Fibroblast of skin of right biceps (primary cell): Measurements from ENCODE around the gene EIF4EBP3.
A peak's percentile ranks its signal among the peaks of the same experiment; 100 is the strongest.

Source experiments
- DNase-seq: peaks from one replicate; pipeline ENCODE4 v3.0.0-alpha.2; 2013

EIF4EBP3 gene

DNA sequence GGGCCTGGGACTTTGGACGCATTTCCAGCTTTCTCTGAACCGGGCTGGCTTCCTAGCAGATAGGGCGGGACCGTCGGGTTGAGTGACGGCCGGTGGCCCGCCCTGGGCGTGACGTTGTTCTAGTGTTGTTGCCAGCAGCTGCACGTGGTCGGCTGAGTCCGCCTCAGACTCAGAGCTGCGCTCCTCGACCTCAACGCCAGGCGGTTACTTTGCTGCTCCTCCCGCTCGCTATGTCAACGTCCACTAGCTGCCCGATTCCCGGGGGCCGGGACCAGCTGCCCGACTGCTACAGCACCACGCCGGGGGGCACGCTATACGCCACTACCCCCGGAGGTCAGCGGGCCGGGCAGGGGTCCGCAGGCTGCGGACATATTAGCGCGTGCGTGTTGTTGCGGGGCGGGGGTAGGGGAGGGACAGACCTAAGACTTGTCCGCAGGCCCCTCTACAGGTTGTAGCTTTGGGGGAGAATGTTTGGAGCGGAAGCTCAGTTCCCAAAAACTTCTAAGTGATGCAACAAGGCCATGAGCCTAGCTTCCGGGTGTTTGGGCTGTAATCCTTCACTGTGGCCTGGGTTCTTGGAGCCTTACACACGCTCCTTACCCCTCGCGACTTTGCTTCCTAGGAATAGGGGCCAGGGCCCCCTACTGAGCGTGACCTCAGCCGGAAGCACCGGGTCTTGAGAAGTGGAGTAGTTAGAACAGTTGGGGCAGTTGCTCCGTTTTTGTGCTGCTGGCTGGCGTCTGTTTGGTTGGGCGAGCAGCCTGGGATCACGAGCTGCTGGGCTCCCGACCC, at the start of gene EIF4EBP3:
TSS of gene EIF4EBP3 (plus strand) at position 155 of the 792 bp plus-strand sequence. CDS start at position 231, 76 bp downstream.
- DNase-seq, result peak; percentile 91

DNA sequence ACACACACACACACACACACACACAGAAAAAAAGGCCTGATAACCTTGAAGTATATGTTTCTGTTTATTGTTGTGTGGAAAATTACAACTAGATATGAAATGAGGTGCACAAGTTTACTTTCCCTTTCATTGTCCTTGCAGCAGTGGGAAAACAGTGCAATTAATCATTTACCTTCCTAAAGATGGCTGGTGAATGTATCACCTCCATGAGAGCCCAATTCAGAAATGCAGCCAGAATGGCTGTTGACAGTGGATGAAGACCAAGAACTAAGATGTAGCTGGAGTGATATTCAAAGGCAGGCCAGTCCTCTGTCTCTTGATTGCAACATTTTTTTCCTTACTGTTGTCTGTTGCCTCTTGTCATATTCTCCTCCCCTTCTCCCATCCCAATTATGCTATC, 49.6 kb upstream of the EIF4EBP3 start:
- no peak for DNase-seq

DNA sequence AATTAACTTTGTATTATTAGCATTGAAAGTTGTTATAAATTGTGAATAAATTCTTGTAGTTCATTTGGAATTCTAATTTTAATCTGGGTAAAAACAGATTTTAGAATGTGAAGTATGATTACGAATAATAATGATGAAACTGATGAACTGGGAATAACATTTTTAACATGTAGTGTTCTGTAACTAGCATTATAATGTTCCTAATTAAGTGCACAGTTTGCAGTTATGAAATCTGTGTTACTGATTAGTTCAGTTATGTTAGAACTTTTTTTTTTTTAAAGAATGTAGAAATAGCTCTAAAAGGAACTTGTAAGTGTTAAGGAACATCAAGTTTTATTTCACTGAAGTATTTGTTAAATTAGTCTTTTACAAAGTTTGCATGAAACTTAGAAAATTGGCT, 48.9 kb upstream of the EIF4EBP3 start:
- DNase-seq, result no peak

DNA sequence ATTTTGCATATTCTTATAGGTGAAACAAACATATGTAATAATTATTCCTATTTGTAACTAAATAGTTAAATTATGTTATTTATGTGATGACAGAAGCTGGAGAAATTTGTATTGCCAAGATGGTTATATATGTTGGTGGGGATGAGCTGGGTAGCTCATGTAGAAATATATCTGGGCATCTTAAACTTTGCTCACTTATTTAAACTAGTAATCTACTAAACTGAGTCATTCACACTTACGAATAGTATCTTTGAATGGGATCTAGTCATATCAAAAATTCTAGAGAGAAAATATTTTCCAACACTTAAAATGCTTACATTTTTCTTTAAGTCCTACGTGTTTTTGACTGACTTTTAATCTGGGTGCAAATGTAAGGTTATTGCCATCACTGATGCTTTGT, 44.6 kb upstream of the EIF4EBP3 start:
- no peak for DNase-seq

DNA sequence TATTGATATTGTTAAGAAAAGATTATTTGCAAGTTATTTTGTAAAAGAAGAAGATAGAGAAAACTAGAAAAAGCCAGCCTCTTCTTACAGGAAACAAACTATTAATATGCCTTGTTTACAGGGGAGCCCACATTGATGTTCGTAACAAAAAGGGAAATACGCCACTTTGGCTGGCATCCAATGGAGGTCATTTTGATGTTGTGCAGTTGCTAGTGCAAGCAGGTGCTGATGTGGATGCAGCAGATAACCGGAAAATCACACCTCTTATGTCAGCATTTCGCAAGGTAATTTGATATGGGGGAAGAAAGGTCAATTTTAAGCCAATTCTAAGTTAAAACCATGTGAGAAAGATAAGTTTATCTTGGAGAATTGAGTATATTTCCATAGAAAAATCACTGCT, 37.6 kb upstream of the EIF4EBP3 start:
- no peak for DNase-seq

GRCh38 chr5:140513124-140513523, 34.3 kb upstream of the EIF4EBP3 start:
- no peak for DNase-seq

DNA sequence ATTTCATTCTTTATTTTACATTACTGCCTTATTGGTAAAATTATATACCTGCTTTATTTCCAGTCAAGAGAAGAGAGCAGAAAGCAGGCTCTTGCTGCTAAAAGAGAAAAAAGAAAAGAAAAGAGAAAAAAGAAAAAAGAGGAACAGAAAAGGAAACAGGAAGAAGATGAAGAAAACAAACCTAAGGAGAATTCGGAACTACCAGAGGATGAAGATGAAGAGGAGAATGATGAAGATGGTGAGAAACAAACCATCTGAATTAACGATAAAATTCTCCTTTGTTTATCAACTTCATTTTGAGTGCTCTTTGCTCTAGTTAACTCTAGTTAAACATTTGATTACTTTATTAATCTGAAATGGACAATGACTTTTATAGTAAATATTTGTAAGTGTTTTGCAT, 23.5 kb upstream of the EIF4EBP3 start:
- no peak for DNase-seq

GRCh38 chr5:140540227-140540626, 7.2 kb upstream of the EIF4EBP3 start:
- DNase-seq, result no peak

DNA sequence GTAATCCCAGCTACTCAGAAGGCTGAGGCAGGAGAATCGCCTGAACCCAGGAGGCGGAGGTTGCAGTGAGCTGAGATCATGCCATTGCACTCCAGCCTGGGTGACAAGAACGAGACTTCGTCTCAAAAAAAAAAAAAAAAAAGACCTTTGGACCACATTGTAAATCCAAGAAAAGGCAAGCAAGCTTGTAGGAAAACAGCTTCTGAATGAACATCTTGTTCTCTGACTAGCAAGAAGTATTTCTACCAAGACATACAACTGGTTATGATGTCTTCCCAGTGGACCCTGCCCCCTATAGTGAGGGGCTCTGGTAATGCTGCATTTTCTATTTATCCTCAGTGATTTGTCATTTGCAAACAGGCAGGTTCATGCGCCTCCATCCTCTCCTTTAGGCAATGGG, 4.5 kb upstream of the EIF4EBP3 start:
- no peak for DNase-seq

GRCh38 chr5:140544986-140545385, 2.5 kb upstream of the EIF4EBP3 start:
- DNase-seq, result no peak

GRCh38 chr5:140545606-140546005, 1.9 kb upstream of the EIF4EBP3 start:
- no peak for DNase-seq

- DNase-seq, result no peak
Observed at GRCh38 chr5:140546851-140547507, 483 bp upstream of the EIF4EBP3 start.

GRCh38 chr5:140548300-140548688, 832 bp downstream of the EIF4EBP3 start:
- no peak for DNase-seq

GRCh38 chr5:140548791-140549190, 1.3 kb downstream of the EIF4EBP3 start:
- no peak for DNase-seq

- DNase-seq, result peak; percentile 17
Observed at GRCh38 chr5:140549237-140550144, 2.0 kb downstream of the EIF4EBP3 start.

- DNase-seq, result no peak
Observed at GRCh38 chr5:140550147-140551079, 3.0 kb downstream of the EIF4EBP3 start.

DNA sequence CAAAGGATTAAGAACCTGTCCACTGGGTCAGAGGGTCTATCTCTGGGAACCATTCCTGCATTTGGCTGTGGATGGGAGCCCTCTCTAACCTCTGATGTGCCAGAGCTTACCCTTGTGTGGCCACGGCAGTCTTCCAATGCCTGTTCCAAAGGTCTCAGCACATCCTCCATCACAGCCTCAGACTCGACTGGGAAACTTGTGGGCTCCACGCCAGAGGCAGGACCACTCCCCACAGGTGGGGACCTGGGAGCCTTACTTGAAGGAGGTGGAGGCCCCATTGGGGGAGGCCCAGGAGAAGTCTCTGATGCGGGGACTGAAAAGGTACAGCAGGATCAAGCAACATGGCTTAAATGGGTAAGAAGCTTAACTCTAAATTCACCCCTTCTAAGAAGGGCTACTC, 4.4 kb downstream of the EIF4EBP3 start:
- no peak for DNase-seq

DNA sequence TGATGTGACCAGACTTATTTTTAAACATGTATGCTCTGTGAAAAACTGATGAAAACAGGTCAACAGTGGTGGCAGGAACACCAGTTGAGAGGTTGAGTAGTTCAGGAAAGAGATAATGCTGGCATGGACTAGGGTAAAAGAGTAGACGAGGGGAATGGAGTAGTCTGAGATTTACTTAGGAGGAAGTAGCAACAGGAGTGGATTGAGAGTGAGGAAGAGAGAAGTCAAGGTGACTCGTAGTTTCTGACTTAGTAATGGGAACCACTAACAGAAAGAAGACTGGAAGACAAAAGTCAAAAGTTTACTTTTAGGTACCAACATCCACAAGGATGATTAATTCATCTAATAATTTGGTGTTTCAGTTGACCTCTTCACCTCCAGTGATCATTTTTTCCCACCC, 6.2 kb downstream of the EIF4EBP3 start:
- DNase-seq, result peak; percentile 16

- DNase-seq, result peak; percentile 39
Observed at GRCh38 chr5:140554454-140554853, 7.0 kb downstream of the EIF4EBP3 start.

DNA sequence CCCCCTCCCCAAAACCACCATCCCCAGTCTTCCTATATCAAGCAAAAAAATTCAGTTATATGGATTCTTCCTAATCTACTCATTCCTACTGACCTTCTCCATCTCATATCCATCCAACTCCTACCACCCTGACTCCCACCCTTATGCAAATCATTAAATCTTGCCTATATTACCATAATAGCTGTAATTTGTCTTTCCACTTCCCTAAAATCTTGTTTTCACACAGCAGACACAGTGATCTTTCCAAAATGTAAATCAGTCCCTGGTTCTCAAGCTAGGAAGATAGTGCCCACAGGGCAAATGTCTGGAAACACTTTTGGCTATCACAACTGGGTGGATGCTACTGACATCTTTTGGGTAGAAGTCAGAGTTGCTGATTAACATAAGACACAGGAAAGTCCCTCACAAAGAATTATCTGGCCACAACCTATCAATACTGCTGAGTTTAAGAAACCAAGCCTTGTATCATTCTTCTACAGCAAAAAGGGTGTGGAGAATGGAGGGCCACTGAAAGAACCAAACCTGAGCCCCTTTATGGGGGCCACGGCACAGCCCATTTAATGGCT, 8.4 kb downstream of the EIF4EBP3 start:
- DNase-seq, result no peak

DNA sequence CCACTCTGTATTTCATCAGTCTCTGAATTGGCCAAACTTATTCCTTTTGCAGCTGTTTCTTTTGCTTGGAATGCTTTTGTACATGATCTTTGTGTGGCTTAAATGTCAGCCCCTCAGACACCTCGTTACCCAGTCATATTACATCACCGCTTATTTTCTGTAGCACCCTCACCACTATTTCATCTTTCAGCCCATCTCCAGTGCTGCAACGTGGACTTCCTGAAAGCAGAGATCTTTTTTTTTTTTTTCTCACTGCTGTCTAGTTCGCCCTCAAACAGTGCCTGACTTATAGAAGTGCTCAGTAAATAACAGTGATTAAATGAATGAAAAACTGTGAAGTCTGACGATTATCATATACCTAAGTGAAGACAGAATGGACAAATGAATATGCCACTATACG, 9.0 kb downstream of the EIF4EBP3 start:
- DNase-seq, result peak; percentile 37
